HepG2 (cell line): ENCODE results near the gene CMTM4.

Experiments used
- YY1 ChIP-seq: IDR thresholded peaks from 2 replicates; pipeline ENCODE4 v1.6.1; 2011; ENCODE audit warnings: low read length, low read depth, moderate library complexity, mild to moderate bottlenecking; ENCODE audit not compliant: insufficient read depth, insufficient replicate concordance
- ZFAT ChIP-seq: sonication (generic); formaldehyde crosslinking; conservative IDR thresholded peaks from 2 replicates; pipeline ENCODE4 v1.8.1; 2023; ENCODE audit warnings: missing genetic modification reagents, inconsistent platforms
- TF ChIP-seq, protein P1 (sequence below): sonication (generic); formaldehyde crosslinking; IDR thresholded peaks from 2 replicates; pipeline ENCODE4 v1.4.0; 2020; ENCODE audit warnings: missing genetic modification reagents

DNA sequence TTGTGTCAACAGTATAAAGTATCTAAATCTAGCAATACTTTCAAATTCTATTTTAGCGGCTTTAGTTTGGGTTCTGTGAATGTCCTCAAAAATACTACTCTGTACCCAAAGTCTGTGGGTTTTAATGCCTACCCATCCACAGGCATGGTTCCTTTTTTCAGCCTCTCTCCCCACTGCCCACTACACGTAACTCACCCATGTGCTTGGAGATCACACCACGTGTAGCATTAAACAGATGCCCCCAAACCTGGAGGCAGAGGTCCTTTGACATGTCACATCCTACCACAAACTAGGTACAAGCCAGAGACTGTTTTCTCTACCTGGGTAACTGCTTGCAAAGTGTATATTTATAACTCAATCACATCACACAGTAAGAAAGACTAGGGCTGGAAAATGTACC is 49.5 kb upstream of the CMTM4 start:
- TF ChIP-seq YY1 = no peak
- TF ChIP-seq ZFAT (CRISPR knock-in tag) = no peak
- TF ChIP-seq, protein P1, sequence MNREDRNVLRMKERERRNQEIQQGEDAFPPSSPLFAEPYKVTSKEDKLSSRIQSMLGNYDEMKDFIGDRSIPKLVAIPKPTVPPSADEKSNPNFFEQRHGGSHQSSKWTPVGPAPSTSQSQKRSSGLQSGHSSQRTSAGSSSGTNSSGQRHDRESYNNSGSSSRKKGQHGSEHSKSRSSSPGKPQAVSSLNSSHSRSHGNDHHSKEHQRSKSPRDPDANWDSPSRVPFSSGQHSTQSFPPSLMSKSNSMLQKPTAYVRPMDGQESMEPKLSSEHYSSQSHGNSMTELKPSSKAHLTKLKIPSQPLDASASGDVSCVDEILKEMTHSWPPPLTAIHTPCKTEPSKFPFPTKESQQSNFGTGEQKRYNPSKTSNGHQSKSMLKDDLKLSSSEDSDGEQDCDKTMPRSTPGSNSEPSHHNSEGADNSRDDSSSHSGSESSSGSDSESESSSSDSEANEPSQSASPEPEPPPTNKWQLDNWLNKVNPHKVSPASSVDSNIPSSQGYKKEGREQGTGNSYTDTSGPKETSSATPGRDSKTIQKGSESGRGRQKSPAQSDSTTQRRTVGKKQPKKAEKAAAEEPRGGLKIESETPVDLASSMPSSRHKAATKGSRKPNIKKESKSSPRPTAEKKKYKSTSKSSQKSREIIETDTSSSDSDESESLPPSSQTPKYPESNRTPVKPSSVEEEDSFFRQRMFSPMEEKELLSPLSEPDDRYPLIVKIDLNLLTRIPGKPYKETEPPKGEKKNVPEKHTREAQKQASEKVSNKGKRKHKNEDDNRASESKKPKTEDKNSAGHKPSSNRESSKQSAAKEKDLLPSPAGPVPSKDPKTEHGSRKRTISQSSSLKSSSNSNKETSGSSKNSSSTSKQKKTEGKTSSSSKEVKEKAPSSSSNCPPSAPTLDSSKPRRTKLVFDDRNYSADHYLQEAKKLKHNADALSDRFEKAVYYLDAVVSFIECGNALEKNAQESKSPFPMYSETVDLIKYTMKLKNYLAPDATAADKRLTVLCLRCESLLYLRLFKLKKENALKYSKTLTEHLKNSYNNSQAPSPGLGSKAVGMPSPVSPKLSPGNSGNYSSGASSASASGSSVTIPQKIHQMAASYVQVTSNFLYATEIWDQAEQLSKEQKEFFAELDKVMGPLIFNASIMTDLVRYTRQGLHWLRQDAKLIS (CRISPR knock-in tag) = no peak
